ACC112 (cell line): ENCODE data around the gene ZNF423.

Source experiments
- H2AFZ ChIP-seq: fragments of 200-600 bp; sonication (generic); one replicate; pipeline ENCODE4 v1.6.0; 2017; ENCODE audit warnings: antibody characterized with exemption, low read length; ENCODE audit not compliant: unreplicated experiment
- H3K27ac ChIP-seq: fragments of 200-600 bp; sonication (generic); 2 replicates; pipeline ENCODE4 v1.5.1; 2014; ENCODE audit warnings: low read depth, mild to moderate bottlenecking, antibody characterized with exemption, low read length, moderate library complexity
- H3K27me3 ChIP-seq: fragments of 200-600 bp; sonication (generic); 2 replicates; pipeline ENCODE4 v1.6.1; 2014; ENCODE audit warnings: mild to moderate bottlenecking, antibody characterized with exemption, low read length, moderate library complexity, mixed read lengths; ENCODE audit not compliant: insufficient read depth
- H3K36me3 ChIP-seq: fragments of 200-600 bp; sonication (generic); 2 replicates; pipeline ENCODE4 v1.6.1; 2016; ENCODE audit warnings: mild to moderate bottlenecking, antibody characterized with exemption, low read length, moderate library complexity, mixed read lengths; ENCODE audit not compliant: insufficient read depth
- H3K4me1 ChIP-seq: fragments of 200-600 bp; sonication (generic); one replicate; pipeline ENCODE4 v1.6.1; 2016; ENCODE audit warnings: low read length, mixed read lengths; ENCODE audit not compliant: insufficient read depth, unreplicated experiment, control insufficient read depth
- H3K4me3 ChIP-seq: fragments of 200-600 bp; sonication (generic); 2 replicates; pipeline ENCODE4 v1.5.1; 2014; ENCODE audit warnings: mild to moderate bottlenecking, low read depth, low read length
- H3K79me2 ChIP-seq: fragments of 200-600 bp; sonication (generic); one replicate; pipeline ENCODE4 v1.6.0; 2016; ENCODE audit warnings: low read length; ENCODE audit not compliant: control insufficient read depth, unreplicated experiment, insufficient read depth

ZNF423 gene

DNA sequence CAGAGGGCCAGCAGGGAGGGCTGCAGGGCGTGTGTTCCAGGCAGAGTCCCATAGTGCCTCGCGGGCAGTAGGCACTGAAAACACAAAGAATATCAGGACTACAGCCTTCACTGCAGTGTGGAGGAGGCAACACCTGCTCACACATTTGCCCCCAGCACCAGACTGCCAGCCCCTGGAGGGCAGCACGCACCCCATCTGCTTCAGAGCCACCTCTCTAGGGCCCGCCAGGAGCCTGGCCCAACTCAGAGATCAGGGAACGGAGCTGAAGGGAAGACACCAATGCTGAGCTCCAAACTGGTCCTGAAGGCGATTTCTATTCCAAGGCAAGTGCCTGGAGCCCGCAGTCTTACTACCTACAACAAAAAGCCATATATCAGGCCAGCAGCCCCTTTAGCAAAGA, 130.3 kb downstream of the ZNF423 start:
- Histone ChIP-seq H3K36me3 (no peaks in the 10 kb centered on the region), H3K4me1 (no peaks in the 10 kb centered on the region), H3K79me2 (no peaks in the 10 kb centered on the region), H3K4me3 (no peak overlapping the region), H3K27me3 (no peaks in the 10 kb centered on the region), H2AFZ (no peak overlapping the region), H3K27ac (no peak overlapping the region)

DNA sequence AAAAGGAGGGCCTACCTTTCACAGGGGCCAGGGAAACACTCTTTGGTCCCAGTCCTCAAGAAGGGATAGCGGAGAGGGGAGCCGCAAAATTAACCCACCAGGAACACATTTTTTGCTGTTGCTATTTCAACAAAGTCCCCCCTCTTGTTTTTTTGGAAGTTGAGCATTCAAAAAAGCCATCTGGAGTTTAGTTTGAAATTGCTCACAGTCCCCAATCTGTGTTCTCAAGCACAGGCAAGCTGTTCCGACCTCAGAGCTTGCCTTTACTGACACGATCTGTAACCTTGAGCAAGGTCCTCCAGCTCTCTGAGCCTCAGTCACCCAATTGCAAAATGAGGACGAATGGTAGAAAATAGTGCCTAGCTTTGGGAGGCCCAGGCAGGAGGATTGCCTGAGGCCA, 131.1 kb downstream of the ZNF423 start:
- Histone ChIP-seq H3K4me3 (no peak overlapping the region), H3K79me2 (no peaks in the 10 kb centered on the region), H3K36me3 (no peaks in the 10 kb centered on the region), H3K27me3 (no peaks in the 10 kb centered on the region), H3K27ac (no peak overlapping the region), H2AFZ (no peak overlapping the region), H3K4me1 (no peaks in the 10 kb centered on the region)

DNA sequence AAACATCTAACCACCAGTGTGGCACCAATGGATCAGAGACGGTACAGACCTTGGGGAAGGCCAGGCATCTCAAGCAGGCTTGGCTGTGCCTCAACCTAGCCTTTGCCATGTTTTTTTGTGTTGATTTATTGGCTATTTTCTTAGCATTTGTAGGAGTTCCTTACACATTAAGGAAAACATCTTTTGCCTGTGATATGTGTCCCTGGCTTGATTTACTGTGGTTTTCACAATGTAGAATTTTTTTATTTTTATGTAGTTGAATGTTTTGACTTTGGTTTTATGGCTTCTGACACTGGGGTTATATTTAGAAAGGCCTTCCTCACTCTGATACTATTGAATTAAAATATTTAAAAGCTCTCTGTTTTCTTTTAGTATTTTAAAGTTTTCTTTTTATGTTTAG, 132.6 kb downstream of the ZNF423 start:
- no peak overlapping the region for H3K27ac ChIP-seq
- no peaks in the 10 kb centered on the region for H3K4me1 ChIP-seq
- no peaks in the 10 kb centered on the region for H3K79me2 ChIP-seq
- no peaks in the 10 kb centered on the region for H3K27me3 ChIP-seq
- no peaks in the 10 kb centered on the region for H3K36me3 ChIP-seq
- no peak overlapping the region for H2AFZ ChIP-seq
- no peak overlapping the region for H3K4me3 ChIP-seq

DNA sequence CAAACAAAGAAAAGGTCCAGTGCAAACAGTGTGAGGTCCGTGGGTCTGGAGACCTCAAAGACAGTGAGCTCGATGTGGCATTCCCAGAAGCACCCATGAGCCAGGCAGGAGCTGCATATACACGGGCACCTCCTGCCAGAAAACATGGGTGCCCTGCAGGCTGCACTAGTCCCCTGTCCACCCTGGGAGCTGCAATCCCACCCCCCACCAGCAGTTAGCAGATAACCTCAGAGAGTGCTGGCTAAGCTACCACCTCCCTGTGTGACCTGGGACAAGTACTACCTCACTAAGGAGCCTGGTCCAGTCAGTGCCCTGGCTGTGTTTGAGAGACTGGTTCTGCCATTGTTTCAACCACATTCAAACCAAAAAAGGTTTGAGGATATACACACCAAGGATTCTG, 135.7 kb downstream of the ZNF423 start:
- Histone ChIP-seq H3K4me3 (no peak overlapping the region), H3K27me3 (no peaks in the 10 kb centered on the region), H2AFZ (no peak overlapping the region), H3K79me2 (no peaks in the 10 kb centered on the region), H3K4me1 (no peaks in the 10 kb centered on the region), H3K36me3 (no peaks in the 10 kb centered on the region), H3K27ac (no peak overlapping the region)

DNA sequence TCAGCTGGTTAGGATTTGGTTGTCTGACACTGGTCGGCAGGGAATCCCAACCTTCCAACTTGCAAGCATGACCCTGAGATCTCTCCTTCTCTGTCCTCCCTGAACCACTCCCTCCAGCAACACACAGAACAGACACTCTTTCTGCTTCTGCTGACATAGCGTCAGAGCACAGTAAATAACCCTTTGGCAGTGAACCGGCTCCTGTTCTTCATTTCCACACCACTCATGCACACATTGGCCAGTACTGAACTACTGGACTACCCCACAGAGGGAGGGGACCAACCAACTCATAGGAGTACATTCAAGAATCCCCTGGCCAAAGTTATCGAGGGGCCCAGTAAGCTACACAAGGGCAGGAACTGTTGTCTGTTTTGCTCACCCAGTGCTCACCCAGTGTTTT, 138.2 kb downstream of the ZNF423 start:
- Histone ChIP-seq H2AFZ (no peak overlapping the region), H3K36me3 (no peaks in the 10 kb centered on the region), H3K27ac (no peak overlapping the region), H3K27me3 (no peaks in the 10 kb centered on the region), H3K79me2 (no peaks in the 10 kb centered on the region), H3K4me1 (no peaks in the 10 kb centered on the region), H3K4me3 (no peak overlapping the region)

DNA sequence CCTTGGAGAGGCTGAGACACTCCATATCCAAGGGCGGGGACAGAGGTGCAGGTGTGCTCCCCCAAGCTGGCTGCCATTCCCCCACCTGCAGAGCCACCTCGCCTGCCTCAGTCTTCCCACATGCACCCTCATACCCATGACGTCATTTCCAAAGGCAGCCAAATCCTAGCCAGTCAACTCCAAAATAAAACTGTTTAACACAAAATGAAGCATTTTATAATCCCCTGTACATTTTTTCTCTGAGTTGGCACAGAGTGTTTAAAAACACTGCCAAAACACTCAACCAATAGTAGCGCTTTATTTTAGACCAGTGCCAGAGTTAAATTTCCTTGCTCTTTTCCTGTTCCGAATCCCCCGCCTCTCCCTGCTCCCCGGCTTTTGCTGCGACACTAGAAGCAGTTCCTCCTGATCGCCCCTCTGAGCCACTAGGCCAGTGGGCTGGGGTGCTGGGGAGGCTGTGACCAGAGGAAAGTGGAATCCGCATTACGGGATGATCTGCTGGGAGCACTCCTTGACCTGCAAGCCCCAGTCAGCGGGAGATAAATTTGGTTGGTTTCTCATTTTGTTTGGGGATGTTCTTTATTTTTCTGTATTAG, 139.5 kb downstream of the ZNF423 start:
- H3K36me3 ChIP-seq = no peaks in the 10 kb centered on the region
- H3K79me2 ChIP-seq = no peaks in the 10 kb centered on the region
- H3K4me3 ChIP-seq = no peak overlapping the region
- no peaks in the 10 kb centered on the region for H3K4me1 ChIP-seq
- H2AFZ ChIP-seq = no peak overlapping the region
- no peaks in the 10 kb centered on the region for H3K27me3 ChIP-seq
- H3K27ac ChIP-seq = no peak overlapping the region

DNA sequence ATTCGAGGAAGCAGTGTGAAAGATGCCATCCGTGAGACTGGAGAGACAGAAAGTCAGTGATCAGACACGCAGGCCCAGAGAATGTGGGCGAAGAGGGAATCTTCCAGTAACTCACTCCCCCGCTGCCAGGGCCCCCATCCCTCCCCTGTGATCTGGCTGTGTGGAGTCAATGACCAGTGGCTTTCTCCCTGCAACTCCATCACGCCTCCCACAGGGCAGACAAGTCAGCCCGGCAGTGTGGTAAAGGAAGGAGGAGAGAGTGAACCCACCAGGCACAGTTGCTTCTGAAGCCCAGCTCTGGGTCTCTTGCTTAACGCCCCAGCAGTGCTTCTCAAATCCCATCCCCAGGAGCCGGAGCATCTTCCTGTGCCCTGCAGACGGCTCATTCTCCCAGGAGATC, 142.1 kb downstream of the ZNF423 start:
- Histone ChIP-seq H3K79me2 (no peaks in the 10 kb centered on the region), H3K4me1 (no peaks in the 10 kb centered on the region), H3K27me3 (no peaks in the 10 kb centered on the region), H2AFZ (no peak overlapping the region), H3K36me3 (no peaks in the 10 kb centered on the region), H3K4me3 (no peak overlapping the region), H3K27ac (no peak overlapping the region)

DNA sequence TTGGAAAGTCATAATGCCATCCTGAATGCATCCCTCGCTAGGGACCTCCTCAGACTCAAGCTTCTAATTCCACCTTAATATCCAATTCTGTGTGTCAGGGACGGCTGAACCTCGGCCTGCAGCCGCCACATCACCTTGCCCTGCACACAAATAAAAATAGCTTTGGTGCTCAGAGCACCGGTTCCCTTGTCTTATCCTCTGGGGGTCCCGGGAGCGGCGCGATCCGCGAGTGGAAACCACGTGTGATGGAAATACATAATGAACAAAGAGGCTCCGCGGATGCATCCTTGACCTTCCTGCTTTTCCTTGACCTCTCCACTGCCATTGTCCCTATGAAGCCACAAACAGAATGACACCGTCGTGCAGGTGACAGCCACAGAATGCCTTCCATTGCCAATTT, 143.4 kb downstream of the ZNF423 start:
- no peak overlapping the region for H2AFZ ChIP-seq
- H3K27me3 ChIP-seq = no peaks in the 10 kb centered on the region
- no peaks in the 10 kb centered on the region for H3K79me2 ChIP-seq
- H3K27ac ChIP-seq = no peak overlapping the region
- H3K36me3 ChIP-seq = no peaks in the 10 kb centered on the region
- no peaks in the 10 kb centered on the region for H3K4me1 ChIP-seq
- no peak overlapping the region for H3K4me3 ChIP-seq

DNA sequence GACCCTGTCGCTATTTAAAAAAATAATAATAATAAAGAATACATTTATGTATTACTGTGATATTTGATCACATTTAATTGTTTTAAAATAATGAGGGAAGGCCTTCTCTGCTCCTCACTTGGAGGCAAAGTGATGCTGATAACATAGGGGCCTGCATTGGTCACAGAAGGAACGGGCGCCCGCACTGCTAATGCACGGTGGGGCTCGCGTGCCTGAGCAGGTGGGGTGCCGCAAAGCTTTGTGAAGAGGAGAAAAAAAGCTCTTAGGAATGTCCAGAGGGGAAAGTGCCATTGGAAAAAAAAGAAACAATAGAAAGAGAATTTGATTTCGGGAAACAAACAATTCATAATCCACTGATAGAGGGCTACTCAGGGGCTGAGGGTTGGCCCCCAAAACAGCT, 143.8 kb downstream of the ZNF423 start:
- Histone ChIP-seq H2AFZ (no peak overlapping the region), H3K27ac (no peak overlapping the region), H3K27me3 (no peaks in the 10 kb centered on the region), H3K79me2 (no peaks in the 10 kb centered on the region), H3K4me3 (no peak overlapping the region), H3K4me1 (no peaks in the 10 kb centered on the region), H3K36me3 (no peaks in the 10 kb centered on the region)

DNA sequence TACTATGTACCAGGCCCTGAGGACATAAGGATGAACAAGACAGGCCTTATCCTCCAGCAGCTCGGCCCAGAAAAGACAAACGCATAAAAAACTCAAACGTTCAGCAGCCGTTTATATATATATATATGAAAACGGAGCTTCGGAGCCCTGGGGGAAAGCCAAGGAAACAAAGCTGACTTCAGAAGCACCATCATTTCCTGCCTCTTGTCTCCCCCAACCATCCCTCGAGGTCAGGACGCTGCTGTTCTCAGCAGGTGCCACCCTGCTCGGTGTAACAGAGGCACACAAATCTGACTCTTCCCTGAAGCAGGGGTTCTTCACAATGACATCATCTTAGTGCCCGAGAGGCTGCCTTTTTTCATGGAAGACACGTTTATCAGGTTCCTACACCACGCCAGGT, 146.9 kb downstream of the ZNF423 start:
- no peaks in the 10 kb centered on the region for H3K79me2 ChIP-seq
- H3K27ac ChIP-seq = no peak overlapping the region
- no peak overlapping the region for H2AFZ ChIP-seq
- no peak overlapping the region for H3K4me3 ChIP-seq
- H3K4me1 ChIP-seq = no peaks in the 10 kb centered on the region
- H3K36me3 ChIP-seq = no peaks in the 10 kb centered on the region
- no peaks in the 10 kb centered on the region for H3K27me3 ChIP-seq

DNA sequence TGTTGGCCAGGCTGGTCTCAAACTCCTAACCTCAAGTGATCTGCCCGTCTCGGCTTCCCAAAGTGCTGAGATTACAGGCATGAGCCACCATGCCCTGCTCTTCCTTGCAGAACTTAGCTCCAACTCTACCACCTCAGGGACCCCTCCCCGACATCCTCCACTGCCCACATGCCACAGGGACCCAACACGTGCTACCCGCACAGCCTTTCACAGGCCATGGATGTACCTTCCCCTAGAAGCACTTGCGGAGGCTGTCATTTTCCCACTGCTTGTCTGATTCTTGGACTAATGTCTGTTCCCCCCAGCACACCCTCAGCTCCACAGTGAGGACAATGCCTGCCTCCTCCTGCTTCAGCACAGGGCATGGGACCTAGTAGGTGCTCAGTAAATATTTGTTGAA, 147.4 kb downstream of the ZNF423 start:
- Histone ChIP-seq H3K36me3 (no peaks in the 10 kb centered on the region), H3K79me2 (no peaks in the 10 kb centered on the region), H3K27ac (no peak overlapping the region), H3K27me3 (no peaks in the 10 kb centered on the region), H2AFZ (no peak overlapping the region), H3K4me1 (no peaks in the 10 kb centered on the region), H3K4me3 (no peak overlapping the region)
